AG09309 (cell line): Measurements from ENCODE around the gene AKAP6.

Experiments used
- DNase-seq: peaks from one replicate; pipeline ENCODE4 v3.0.0-alpha.2; 2010; ENCODE audit warnings: low read depth
- H3K4me3 ChIP-seq: 2 replicates; pipeline ENCODE4 v1.5.1; 2011; ENCODE audit warnings: mild to moderate bottlenecking, low read depth, low read length, moderate library complexity; ENCODE audit not compliant: control insufficient read depth
- CTCF ChIP-seq: IDR thresholded peaks from 2 replicates; pipeline ENCODE4 v1.5.1; 2011; ENCODE audit warnings: mild to moderate bottlenecking, low read depth, low read length, inconsistent platforms; ENCODE audit not compliant: insufficient read depth, control insufficient read depth; ENCODE audit errors: missing control alignments

The AKAP6 gene

DNA sequence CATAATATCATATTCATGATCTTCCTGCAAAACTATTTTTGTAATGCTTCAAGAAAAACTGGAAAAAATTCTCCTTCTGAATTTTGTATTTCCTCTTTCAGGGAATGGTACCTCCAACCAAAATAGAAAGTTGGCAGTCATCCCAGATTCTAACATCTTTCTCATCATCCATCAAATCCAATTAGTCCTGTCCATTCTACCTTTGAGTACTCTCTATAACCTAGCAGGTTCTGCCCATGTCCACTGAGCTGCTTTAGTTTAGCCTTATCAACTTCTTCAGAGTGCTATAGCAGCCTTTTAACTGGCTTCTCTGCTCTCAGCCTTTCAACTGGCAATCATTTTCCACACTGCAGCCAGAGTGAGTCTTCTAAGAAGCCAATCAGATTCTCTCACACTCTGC lies 236.2 kb downstream of the AKAP6 start:
- no peak overlapping the region for H3K4me3 ChIP-seq
- no peak for TF ChIP-seq CTCF
- no peak for DNase-seq

DNA sequence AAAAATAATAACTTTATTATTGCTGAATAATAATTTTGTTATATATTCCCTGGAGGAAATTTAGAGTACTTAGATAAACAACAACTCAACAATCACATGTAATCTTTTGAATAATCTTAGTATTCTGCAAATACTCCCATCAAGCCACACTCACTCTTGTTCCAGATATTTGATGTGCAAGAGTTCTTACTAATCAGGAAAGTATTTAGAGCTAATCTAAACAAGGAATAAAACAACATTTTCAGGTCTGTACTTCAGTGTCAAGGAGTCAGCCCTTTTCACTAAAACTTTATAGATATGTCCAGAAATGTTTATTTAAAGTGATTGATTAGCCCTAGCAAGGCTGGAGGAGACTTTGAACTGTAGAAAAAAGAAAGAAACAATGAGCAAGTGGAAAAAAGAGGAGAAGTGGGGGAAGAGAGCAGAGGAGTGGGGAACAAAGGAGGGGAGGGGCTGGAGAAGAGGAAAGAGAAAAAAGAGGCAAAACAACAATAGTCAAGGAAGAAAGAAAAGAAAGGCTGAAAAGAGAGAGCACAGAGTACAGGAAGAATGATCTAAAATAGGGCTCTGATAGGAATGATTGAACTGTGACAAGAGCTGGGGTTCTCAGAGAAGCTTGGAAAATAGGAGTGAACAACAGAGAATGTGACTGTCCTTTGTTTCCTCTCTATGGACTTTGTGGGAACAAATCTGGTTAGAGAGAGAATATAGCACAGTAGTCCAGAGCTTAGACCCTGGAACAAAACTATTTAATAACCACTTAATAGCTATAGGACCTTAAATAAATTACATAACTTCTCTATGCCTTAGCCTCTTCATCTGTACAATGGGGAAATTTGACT lies 238.7 kb downstream of the AKAP6 start:
- no peak for TF ChIP-seq CTCF
- no peak for DNase-seq
- H3K4me3 ChIP-seq, result no peak overlapping the region

GRCh38 chr14:32571551-32571950 lies 242.5 kb downstream of the AKAP6 start:
- no peak for DNase-seq
- TF ChIP-seq CTCF, result no peak
- H3K4me3 ChIP-seq, result no peak overlapping the region

- TF ChIP-seq CTCF, result no peak
- no peak overlapping the region for H3K4me3 ChIP-seq
- DNase-seq, result no peak
These were observed 243.1 kb downstream of the AKAP6 start for GRCh38 chr14:32571995-32572866.

- no peak for TF ChIP-seq CTCF
- DNase-seq, result no peak
- no peak overlapping the region for H3K4me3 ChIP-seq
These were observed 243.7 kb downstream of the AKAP6 start for GRCh38 chr14:32572867-32573150.

DNA sequence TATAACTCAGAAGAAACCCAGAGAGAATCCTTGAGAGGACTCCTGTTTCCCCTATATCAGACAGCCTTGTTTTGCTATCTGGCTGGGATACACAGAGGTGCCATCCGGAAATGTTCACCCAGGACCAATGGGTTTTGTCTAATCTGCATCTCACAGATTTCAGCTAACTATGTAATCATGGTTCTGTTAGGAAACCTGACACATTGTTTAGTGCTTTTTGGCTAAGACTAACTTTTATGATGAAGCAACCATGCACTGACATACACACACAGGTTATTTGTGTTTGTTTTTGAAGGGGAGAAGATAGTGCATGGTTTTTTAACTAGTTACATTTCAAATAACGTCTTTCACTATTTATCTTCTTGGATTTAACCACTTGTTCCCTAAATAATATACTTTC lies 245.2 kb downstream of the AKAP6 start:
- TF ChIP-seq CTCF, result no peak
- no peak for DNase-seq
- no peak overlapping the region for H3K4me3 ChIP-seq
